C4-2B (cell line): ENCODE data around the gene BANF2.
"Not testable (repeated sequence)": the region's sequence is repeated elsewhere in the genome, so short reads cannot be mapped to it uniquely, and the experiment has no call there.

Source experiments
- ZFX ChIP-seq: fragments of 450-650 bp; IDR thresholded peaks from 2 replicates; pipeline ENCODE4 v1.6.1; 2017
- TF ChIP-seq, protein P1 (sequence below): fragments of 450-650 bp; conservative IDR thresholded peaks from 2 replicates; pipeline ENCODE4 v1.5.1; 2017; ENCODE audit warnings: mild to moderate bottlenecking

DNA sequence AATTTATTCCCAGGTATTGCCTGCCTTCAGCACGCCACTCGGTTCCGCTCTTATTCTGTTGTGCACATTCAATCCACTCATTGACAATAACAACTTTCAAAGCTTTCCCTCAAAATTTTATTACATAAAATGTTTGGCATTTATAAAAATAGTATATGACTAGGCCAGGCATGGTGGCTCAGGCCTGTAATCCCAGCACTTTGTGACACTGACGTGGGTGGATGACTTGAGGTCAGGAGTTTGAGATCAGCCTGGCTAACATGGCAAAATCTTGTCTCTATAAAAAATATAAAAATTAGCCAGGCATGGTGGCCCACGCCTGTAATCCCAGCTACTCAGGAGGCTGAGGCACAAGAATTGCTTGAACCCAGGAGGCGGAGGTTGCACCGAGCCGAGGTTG, 70.0 kb downstream of the BANF2 start:
- TF ChIP-seq, protein P1, sequence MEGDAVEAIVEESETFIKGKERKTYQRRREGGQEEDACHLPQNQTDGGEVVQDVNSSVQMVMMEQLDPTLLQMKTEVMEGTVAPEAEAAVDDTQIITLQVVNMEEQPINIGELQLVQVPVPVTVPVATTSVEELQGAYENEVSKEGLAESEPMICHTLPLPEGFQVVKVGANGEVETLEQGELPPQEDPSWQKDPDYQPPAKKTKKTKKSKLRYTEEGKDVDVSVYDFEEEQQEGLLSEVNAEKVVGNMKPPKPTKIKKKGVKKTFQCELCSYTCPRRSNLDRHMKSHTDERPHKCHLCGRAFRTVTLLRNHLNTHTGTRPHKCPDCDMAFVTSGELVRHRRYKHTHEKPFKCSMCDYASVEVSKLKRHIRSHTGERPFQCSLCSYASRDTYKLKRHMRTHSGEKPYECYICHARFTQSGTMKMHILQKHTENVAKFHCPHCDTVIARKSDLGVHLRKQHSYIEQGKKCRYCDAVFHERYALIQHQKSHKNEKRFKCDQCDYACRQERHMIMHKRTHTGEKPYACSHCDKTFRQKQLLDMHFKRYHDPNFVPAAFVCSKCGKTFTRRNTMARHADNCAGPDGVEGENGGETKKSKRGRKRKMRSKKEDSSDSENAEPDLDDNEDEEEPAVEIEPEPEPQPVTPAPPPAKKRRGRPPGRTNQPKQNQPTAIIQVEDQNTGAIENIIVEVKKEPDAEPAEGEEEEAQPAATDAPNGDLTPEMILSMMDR, result not testable (repeated sequence)
- TF ChIP-seq ZFX, result not testable (repeated sequence)
